Nephron (organoid): ENCODE measurements around the gene KPNA3.
"Not testable (repeated sequence)": the region's sequence is repeated elsewhere in the genome, so short reads cannot be mapped to it uniquely, and the experiment has no call there.

ENCODE experiments used
- H3K27ac Mint-ChIP-seq, 3 experiments: 2 replicates each; pipeline ENCODE4 v1.8.0; 2020; ENCODE audit warnings: mixed read lengths in 3 of 3, mild to moderate bottlenecking in 2 of 3, moderate library complexity in 1 of 3
- H3K27me3 Mint-ChIP-seq: 2 replicates; pipeline ENCODE4 v1.8.0; 2021; ENCODE audit warnings: low read depth, mild to moderate bottlenecking, moderate library complexity, mixed read lengths
- H3K36me3 Mint-ChIP-seq: 2 replicates; pipeline ENCODE4 v1.8.0; 2020; ENCODE audit warnings: low read depth, mixed read lengths
- H3K4me1 Mint-ChIP-seq: 2 replicates; pipeline ENCODE4 v1.8.0; 2020; ENCODE audit warnings: mixed read lengths
- H3K4me3 Mint-ChIP-seq, 3 experiments: 2 replicates each; pipeline ENCODE4 v1.8.0; 2020; ENCODE audit warnings: mild to moderate bottlenecking in 3 of 3, mixed read lengths in 3 of 3, moderate library complexity in 2 of 3
- H3K9me3 Mint-ChIP-seq: 2 replicates; pipeline ENCODE4 v1.8.0; 2020; ENCODE audit warnings: mixed read lengths
- TF ChIP-seq, protein P1 (sequence below), 3 experiments: fragments of 200-600 bp; sonication (generic); IDR thresholded peaks; one replicate each; pipeline ENCODE4 v1.5.0; 2021; ENCODE audit warnings: antibody characterized with exemption in 3 of 3; ENCODE audit not compliant: unreplicated experiment in 3 of 3

Gene KPNA3

DNA sequence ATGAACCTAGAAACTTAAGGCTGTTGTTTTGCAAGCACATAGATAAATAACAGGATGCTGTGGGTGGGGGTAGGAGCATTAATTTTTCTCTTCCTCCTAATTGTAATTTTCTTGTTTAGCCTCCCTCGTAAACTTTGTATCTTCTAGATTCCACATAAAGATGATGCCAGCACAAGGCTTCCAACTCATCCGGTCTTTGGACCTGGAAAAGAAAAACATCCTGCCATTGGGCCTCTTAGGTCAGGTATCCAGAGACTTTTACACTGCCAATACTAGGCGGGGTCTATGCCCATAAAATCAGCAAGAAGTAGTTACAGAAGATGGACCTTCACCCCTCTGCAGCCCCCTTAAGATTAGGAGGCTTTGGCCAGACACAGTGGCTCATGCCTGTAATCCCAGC lies 35.4 kb upstream of the KPNA3 start:
- no peak overlapping the region for H3K4me3 Mint-ChIP-seq
- H3K36me3 Mint-ChIP-seq = no peaks in the 10 kb centered on the region
- peaks cover 10% of the 10 kb centered on the region for H3K9me3 Mint-ChIP-seq
- TF ChIP-seq, protein P1, sequence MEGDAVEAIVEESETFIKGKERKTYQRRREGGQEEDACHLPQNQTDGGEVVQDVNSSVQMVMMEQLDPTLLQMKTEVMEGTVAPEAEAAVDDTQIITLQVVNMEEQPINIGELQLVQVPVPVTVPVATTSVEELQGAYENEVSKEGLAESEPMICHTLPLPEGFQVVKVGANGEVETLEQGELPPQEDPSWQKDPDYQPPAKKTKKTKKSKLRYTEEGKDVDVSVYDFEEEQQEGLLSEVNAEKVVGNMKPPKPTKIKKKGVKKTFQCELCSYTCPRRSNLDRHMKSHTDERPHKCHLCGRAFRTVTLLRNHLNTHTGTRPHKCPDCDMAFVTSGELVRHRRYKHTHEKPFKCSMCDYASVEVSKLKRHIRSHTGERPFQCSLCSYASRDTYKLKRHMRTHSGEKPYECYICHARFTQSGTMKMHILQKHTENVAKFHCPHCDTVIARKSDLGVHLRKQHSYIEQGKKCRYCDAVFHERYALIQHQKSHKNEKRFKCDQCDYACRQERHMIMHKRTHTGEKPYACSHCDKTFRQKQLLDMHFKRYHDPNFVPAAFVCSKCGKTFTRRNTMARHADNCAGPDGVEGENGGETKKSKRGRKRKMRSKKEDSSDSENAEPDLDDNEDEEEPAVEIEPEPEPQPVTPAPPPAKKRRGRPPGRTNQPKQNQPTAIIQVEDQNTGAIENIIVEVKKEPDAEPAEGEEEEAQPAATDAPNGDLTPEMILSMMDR (IDR thresholded peaks at IDR 0.05; ENCODE audit: unreplicated experiment in 3 of 3) = no peak
- H3K27ac Mint-ChIP-seq = no peak overlapping the region
- H3K4me1 Mint-ChIP-seq = no peaks in the 10 kb centered on the region
- peaks cover 12% of the 10 kb centered on the region for H3K27me3 Mint-ChIP-seq

DNA sequence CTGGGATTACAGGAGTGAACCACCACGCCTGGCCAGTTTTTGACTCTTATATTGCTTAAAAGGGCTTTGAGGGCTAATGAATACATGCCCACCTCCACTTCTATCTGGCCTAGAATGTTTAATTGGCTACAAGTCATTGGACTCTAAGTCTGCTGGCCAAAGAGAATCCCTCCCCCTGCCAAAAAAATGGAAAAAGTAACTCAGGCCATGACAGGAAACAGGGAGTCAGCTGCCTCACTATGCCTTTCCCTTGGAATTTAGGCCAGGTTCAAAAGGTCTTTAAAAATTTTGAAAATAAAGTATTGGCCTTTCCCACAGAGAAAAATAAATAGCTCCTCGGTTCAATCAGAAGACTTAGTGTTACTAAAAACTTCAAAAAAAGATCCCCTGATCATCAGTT lies 34.9 kb upstream of the KPNA3 start:
- H3K4me1 Mint-ChIP-seq = no peaks in the 10 kb centered on the region

DNA sequence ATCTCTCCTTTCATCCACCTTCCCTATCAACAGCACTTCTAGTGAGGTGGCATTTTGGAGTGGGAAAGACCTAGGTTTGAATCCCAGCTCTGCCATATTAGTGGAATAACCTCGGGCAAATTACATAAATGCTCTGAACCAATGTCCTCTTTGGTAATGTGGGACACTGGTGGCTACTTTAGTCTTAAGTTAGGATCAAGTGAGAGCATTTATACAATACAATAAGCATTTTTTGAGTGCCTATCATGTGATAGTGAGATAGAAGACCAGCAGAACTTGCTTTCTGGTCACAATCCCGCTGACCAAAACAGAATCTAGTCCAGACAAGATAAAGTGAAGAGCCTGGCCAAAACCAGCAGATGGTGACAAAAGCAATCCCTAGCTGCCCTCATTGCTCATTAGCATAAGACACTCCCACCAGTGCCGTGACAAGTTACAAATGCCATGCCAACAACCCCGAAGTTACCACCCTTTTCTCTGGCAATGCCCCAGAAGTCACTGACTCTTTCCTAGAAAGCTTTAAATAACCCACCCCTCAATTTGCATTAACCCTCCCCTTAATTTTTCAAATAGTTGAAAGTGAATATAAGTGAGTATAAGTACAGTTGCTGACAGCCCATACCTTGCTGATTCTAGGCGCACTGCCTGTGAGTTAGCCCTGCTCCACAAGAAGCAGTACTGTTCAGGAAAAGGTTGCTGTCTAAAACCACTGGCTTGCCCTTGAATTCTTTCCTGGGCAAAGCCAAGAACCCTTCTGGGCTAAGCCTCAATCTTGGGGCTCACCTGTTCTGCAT lies 28.9 kb upstream of the KPNA3 start:
- H3K4me3 Mint-ChIP-seq = no peak overlapping the region
- H3K4me1 Mint-ChIP-seq = no peaks in the 10 kb centered on the region
- H3K27me3 Mint-ChIP-seq = peaks cover 11% of the 10 kb centered on the region
- H3K36me3 Mint-ChIP-seq = no peaks in the 10 kb centered on the region
- H3K9me3 Mint-ChIP-seq = no peaks in the 10 kb centered on the region
- H3K27ac Mint-ChIP-seq = no peak overlapping the region
- TF ChIP-seq, protein P1 (IDR thresholded peaks at IDR 0.05; ENCODE audit: unreplicated experiment in 3 of 3) = no peak

More for the DNA sequence above, 34.9 kb upstream of the KPNA3 start:
- no peak overlapping the region for H3K4me3 Mint-ChIP-seq
- no peaks in the 10 kb centered on the region for H3K36me3 Mint-ChIP-seq
- H3K27ac Mint-ChIP-seq = no peak overlapping the region
- H3K27me3 Mint-ChIP-seq = peaks cover 12% of the 10 kb centered on the region
- peaks cover 10% of the 10 kb centered on the region for H3K9me3 Mint-ChIP-seq
- TF ChIP-seq, protein P1 (IDR thresholded peaks at IDR 0.05; ENCODE audit: unreplicated experiment in 3 of 3) = no peak

DNA sequence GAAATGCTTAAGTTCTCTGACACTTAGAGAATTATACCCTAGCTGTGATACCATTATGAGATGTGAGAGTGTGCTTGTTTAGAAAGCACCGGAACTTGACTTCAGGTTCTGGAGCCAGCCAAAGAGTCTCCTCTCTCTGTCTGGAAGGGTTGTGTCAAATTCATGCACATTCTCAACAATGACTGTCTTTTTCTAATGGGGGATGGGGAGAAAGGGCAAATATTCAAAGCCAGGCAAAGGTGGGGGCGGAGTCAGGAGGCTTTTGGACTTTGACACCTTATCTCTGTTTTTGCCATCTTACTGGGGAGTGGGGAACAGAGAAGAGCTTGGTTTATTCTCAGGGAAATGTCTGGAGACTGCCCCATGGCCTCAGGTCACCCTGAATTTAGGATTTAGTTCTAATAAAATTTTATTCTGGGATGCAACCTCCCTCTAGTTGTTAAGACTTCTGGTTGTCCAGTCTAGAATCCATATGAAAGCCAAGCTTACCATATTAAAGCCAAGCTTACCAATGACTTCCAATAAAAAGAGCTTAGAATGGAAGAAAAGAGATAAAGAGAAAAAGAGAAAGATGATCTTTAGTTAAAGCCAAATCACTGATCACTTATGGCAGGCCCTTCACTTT lies 28.2 kb upstream of the KPNA3 start:
- Mint-ChIP-seq H3K4me1 (no peaks in the 10 kb centered on the region), H3K27ac (no peak overlapping the region), H3K9me3 (no peaks in the 10 kb centered on the region), H3K36me3 (no peaks in the 10 kb centered on the region), H3K4me3 (no peak overlapping the region), H3K27me3 (peaks cover 10% of the 10 kb centered on the region)
- TF ChIP-seq, protein P1 (IDR thresholded peaks at IDR 0.05; ENCODE audit: unreplicated experiment in 3 of 3) = no peak

DNA sequence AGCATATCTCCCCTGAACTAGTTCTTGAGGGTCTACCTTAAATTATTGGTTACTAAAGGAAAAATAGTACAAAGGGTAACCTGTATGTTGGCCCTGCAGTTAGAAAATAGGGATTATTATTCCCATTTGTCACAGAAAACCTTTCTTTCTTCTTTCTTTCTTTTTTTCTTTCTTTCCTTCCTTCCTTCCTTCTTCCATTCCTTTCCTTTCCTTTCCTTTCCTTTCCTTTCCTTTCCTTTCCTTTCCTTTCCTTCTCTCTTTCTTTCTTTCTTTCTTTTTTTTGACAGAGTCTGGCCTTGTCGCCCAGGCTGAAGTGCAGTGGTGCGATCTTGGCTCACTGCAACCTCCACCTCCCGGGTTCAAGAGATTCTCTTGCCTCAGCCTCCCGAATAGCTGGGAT lies 23.6 kb upstream of the KPNA3 start:
- H3K4me1 Mint-ChIP-seq = peaks cover 14% of the 10 kb centered on the region
- H3K27me3 Mint-ChIP-seq, H3K9me3 Mint-ChIP-seq, H3K4me3 Mint-ChIP-seq, H3K27ac Mint-ChIP-seq, H3K36me3 Mint-ChIP-seq: not testable (repeated sequence)

DNA sequence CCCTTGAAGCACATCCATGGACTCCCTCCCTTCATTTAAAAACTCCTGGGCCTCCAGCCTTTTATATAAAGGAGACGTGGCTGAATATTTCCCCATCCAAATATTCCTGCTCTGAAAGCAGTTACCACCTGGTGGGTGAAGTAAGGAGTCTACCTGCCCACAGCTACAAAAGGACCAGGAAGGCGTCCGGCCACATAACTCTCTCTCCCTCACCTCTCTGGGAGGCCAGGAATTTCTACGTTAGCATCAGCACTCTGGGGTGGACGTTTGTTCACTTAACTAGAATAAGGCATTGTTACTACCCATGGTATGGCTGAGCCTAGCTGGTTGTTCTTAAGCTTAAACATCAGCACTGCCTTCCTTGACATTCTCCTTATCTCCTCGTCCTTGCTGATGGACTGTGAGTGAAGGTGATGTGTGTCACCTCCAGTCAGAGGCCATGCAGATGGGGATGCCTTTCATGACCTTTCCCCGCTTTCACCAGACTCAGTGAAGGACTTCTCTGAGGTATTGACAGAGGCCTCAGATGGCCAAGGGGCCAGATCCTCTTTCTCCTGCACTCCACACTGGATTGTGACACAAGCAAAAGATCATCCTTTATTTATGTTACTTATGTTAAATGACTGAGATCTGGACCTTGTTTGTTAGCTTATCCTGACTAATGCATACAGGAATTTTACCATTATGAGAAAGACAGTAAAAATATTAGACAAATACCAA lies 22.2 kb upstream of the KPNA3 start:
- Mint-ChIP-seq H3K27me3 (no peaks in the 10 kb centered on the region), H3K9me3 (no peaks in the 10 kb centered on the region)

More for the DNA sequence above, 22.2 kb upstream of the KPNA3 start:
- TF ChIP-seq, protein P1 (IDR thresholded peaks at IDR 0.05; ENCODE audit: unreplicated experiment in 3 of 3) = no peak
- Mint-ChIP-seq H3K36me3 (no peaks in the 10 kb centered on the region), H3K4me3 (no peak overlapping the region), H3K4me1 (peaks cover 14% of the 10 kb centered on the region), H3K27ac (no peak overlapping the region)
